ENCODE results near the gene FUZ.
"Not testable (repeated sequence)": the region's sequence is repeated elsewhere in the genome, so short reads cannot be mapped to it uniquely, and the experiment has no call there.

FUZ gene

GRCh38 chr19:49829721-49830120, 16.6 kb upstream of the FUZ start:
- DNase-seq = no peak

GRCh38 chr19:49829200-49829599, 16.1 kb upstream of the FUZ start:
- DNase-seq = no peak

- DNase-seq = no peak
Measured at GRCh38 chr19:49827034-49827433, 13.9 kb upstream of the FUZ start.

- no peak for DNase-seq
Measured at GRCh38 chr19:49824662-49825061, 11.6 kb upstream of the FUZ start.

DNA sequence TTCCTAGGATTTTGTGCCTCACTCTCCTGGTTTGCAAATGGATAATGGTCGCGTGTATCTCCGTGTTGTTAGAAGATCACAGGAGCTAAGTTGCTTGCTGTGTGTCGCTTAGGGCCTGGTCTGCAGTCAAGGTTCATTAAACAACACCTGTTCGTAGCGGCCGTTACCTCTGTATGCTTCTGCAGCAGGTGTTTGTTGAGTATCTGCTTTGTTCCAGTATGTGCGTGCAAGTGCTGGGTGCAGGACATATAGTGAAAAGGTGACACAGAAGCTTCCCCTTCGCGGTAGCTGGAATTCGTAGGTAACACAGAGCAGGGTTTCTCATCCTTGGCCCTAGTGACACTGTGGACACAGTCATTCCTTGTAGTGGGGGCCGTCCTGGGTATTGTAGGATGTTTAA, 10.4 kb upstream of the FUZ start:
- DNase-seq = no peak

DNA sequence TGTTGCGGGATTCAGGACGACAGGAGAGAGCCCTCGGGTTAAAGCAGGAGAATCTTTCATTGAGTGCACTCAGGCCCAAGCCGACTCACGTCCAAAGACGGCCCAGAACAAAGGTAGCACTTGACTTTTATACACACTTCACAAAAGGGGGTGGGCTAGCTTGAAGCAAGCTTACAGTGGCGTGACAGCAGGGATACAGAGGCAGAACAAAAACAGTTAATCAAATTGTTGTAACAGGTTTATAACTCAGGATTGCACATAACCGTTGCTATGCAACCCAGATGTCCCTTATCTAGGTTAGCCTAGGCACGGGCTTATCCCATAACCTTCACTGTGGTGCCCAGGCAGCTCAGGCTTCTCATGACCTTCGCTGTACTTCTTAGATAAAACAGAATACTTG, 7.0 kb upstream of the FUZ start:
- DNase-seq = no peak

GRCh38 chr19:49819452-49820115, 6.5 kb upstream of the FUZ start:
- DNase-seq = not testable (repeated sequence)

DNA sequence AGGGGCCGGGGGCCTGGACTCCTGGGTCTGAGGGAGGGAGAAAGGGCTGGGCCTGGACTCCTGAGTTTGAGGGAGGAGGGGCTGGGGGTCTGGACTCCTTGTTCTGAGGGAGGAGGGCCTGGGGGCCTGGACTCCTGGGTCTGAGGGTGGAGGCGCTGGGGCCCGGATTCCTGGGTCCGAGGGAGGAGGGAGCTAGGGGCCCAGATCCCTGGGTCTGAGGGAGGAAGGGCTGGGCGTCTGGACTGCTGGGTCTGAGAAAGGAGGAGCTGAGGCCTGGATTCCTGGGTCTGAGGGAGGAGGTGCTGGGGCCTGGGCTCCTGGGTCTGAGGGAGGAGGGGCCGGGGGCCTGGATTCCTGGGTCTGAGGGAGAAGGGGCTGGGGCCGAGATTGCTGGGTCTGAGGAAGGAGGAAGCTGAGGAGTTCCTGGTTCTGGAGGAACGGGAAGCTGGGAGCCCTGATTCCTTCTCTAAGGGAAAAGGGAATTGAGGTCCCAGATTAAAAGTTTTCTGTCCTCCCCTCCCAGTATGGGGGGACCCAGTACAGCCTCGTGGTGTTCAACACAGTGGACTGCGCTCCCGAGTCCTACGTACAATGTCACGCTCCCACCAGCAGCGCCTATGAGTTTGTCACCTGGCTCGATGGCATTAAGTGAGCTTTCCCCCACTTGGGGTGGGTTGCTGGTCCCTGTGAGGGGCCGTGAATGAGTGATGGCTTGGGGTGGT, 5.7 kb upstream of the FUZ start:
- DNase-seq = no peak

GRCh38 chr19:49817964-49818648, 5.0 kb upstream of the FUZ start, which contains the start of gene MED25:
TSS of gene MED25 (plus strand) at chr19:49818289. CDS start at chr19:49818342, 53 bp downstream.
- DNase-seq = peak; percentile 67

- no peak for DNase-seq
Measured at GRCh38 chr19:49816590-49816989, 3.5 kb upstream of the FUZ start.

DNA sequence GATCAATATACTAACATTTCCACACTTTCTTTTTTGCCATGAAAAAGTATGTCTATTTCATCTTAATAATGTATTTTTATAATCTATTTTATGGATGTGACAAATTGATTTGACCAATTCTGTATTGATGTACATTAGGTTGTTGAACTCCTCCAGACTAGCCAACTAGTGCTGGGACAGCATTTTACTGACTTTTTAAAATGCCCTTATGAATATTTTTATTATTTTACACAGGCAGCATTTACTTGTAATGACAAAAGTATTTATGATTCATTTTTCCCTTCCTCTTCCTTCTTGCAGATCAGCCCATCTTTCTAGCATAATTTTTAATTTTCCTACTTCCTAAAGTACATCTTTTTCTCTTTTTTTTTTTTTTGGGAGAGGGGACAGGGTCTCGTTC, 918 bp upstream of the FUZ start:
- DNase-seq = no peak

GRCh38 chr19:49812452-49812996, 568 bp downstream of the FUZ start:
- no peak for DNase-seq

DNA sequence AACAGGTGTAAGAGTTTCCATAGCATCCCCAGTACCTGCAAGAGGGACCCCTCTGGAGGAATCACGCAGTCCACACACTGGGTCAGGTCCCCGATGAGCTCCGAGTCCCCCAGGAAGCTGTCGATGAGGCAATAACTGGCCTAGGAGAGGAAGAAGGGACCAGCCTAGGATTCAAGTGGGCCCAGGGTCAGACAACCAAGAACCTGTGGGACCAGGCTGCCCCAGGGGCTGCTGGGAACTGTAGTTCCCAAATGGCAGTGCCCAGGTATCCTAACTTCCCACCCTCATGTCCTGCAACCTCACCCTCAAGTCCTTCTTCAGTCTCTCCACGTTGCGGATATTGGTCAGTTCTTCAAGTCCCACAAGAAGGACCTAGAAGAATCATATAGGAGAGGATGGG, 1.8 kb downstream of the FUZ start:
- no peak for DNase-seq

GRCh38 chr19:49809941-49810389, 3.1 kb downstream of the FUZ start:
- no peak for DNase-seq

- DNase-seq = no peak
Measured at GRCh38 chr19:49809160-49809940, 3.7 kb downstream of the FUZ start.

- no peak for DNase-seq
Measured at GRCh38 chr19:49808711-49809159, 4.4 kb downstream of the FUZ start.

GRCh38 chr19:49807904-49808675, 5.0 kb downstream of the FUZ start:
- DNase-seq = no peak

DNA sequence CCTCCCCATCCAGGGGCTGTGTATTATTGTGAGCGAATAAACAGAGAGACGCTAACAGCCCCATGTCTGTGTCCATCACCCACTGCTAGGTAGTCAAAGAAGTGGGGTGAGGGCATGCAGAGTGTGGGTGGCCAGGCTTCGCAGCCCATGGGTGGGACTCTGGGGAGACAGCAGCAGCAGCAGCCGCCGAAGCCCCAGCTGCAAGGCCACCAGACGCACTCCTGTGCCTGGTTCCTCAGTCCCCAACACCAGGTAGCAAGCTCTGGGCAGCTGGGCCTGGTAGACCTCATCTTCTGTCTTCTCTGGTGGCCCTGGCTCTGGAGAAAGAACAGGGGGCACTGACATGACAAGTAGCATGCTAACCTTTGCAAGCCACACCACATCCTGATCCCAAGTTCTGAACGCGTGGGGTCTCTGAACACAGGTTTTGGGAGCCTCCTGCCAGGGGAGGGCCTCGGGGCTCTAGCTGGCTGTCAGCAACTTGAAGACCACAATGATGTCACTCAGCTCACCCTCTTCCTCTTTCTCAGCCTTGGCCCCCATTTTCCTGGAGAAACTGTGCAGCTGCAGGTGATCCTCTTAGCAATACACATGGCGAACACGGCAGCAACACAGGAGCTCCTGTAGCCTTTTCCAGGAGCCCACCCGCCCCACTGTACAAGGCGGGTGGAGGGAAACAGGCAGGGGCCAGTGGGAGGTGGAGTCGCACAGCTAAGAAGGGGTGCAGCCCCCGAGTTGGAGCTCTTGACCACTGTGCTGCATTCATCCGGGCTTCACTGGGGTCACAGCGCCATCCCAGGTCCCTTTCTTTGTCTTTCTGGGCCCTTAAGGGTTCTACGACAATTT, 5.8 kb downstream of the FUZ start:
- no peak for DNase-seq

GRCh38 chr19:49806620-49806959, 6.5 kb downstream of the FUZ start:
- DNase-seq = no peak

- no peak for DNase-seq
Measured at GRCh38 chr19:49805822-49806619, 7.1 kb downstream of the FUZ start.

All from NCI-H446 treated with DMSO at 0.1 percent for 48 hours (cell line).